Kidney glomerular epithelial cell (primary cell): ENCODE results near the gene TIMM8A.
A peak's percentile ranks its signal among the peaks of the same experiment; 100 is the strongest.

Experiments used
- DNase-seq: peaks from one replicate; lab custom pipeline; 2025; lab: John Stamatoyannopoulos, UW

The TIMM8A gene, protein sequence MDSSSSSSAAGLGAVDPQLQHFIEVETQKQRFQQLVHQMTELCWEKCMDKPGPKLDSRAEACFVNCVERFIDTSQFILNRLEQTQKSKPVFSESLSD

DNA sequence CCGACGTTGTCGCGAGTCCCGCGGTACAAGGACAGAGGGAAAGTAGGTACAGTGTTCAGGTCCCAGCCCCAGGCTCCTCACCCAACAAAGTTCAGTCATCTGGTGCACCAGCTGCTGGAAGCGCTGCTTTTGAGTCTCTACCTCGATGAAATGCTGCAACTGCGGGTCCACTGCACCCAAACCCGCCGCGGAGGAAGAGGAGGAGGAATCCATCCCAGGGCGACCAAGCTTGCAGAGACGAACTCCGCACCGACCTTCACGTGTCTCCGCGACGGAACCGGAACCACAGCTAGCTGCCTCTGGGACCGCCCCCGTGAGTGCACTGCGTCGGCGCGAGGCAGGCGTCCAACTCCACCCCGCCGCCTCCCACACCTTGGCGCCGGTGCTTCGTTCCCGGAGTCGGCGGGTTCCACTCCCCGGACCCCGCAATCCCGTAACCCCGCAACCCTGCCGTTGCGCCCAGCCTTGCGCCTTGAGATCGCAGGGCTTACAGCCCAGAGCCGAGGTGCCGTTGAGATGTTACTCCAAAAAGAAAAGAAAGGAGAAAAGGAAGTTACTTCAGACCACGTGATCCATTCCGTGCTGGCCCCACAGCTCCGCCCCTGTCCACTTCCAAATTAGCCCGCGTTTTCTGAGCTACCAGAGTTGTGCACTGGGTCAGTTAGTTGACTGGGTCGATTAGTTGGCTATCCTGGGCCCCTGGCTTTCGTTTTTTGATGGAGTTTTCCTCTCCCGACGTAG, at the start of gene TIMM8A:
Gene TIMM8A (minus strand): TSS at position 291 of the 741 bp plus-strand sequence. CDS start 78 bp downstream, at position 213.
- DNase-seq, result peak; percentile 34

- DNase-seq, result no peak
Observed at GRCh38 chrX:101397779-101398178, 49.2 kb upstream of the TIMM8A start.

DNA sequence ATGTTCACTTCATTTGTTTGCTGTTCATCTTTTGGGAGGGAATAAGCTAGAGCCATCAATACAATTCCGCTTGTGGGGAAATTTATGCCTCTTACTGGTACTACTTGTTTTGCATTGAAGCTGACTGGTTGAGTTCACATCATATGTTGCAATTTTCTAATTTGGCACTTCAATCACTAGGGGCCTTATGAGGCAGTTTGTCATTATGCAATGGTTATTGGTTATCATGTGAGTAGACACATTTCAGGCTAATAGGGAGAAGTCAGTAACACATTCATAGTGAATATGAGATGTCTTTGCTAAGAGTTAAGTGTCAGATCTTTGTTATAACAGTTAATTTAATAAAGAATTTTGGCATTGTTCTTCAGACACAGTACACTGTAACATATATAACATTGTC, 47.2 kb upstream of the TIMM8A start:
- no peak for DNase-seq

GRCh38 chrX:101394372-101394771, 45.8 kb upstream of the TIMM8A start:
- DNase-seq, result no peak

GRCh38 chrX:101393530-101394305, 45.2 kb upstream of the TIMM8A start:
- no peak for DNase-seq

DNA sequence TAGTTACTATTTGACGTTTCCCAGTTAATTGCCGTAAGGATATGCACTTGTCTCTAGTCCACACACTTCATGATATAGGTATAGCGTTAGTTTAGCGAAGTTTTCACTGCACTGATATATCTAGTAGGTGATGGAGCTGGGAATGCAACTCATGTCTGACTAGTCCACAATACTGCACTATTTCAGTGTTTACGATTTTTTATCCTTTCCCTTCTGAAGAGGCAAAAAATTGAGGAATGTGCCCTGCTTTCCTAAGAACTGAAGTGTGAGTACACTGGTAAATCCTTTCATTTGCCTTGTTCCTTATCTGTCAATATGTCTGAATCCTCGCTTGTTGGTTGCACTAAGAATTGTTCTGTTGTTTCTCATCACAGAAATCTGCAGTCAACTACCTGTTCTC, 43.3 kb upstream of the TIMM8A start:
- no peak for DNase-seq

- peak; percentile 77 for DNase-seq
Observed at GRCh38 chrX:101390664-101391525, 42.4 kb upstream of the TIMM8A start, which contains the start of gene RPL36A. Gene RPL36A, plus strand, starts transcription at chrX:101391011. Its CDS starts 33 bp downstream, at chrX:101391044.

- DNase-seq, result no peak
Observed at GRCh38 chrX:101388604-101389003, 40.1 kb upstream of the TIMM8A start.

DNA sequence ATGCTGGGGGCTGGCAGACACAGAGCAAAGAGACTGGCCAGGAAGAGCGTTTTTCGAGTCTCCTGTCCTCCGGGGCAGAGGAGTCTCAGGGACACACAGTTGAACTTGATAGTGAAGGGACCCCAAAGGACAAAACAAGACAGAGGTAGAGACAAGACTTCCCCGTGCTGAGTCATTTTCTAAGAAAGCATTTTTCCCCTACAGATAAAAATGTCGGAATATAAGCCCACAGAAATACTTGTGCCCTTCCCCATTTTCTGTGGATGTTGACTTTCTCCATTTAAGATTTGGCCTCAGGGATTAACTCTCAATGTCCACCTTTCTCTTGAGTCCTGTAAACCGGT, 38.0 kb upstream of the TIMM8A start:
- no peak for DNase-seq

DNA sequence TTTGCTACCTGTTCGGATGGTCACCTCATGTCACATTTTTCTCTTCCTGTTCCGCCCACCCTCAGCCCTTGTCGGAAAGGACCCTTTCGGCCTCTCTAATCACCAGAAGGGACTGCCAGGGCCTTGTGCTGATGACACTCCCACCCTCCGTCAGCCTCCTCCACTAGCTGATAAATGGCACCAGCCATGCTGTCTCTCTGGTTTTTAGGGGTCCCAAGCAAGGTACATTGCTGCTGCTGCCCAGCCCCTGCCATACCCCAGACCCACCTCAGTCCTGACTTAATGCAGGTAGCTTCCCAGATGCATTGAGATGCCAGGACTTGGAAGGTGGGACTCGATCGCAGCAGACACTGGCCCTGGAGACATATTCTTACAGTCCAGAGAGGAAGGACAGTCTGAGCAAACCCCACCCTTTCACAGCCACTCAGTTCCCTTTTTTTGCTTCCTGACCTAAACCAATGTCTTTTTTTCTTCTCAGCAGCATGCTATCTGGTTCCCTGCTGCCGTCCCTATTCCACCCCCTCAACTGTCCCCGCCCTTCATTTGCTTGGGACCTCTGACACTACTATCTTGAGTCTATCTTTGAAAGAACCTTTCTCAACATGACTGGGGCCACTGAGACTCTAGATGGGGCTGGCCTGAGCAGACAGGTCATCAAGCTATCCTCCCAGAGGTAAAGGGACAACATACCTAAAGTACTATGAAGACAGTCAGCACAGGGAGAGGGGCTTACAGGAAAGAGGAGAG, 37.4 kb upstream of the TIMM8A start, which contains the start of gene BTK:
Gene BTK (minus strand): TSS at position 397 of the 747 bp plus-strand sequence. CDS start 10,907 bp downstream, outside the sequence.
- no peak for DNase-seq

DNA sequence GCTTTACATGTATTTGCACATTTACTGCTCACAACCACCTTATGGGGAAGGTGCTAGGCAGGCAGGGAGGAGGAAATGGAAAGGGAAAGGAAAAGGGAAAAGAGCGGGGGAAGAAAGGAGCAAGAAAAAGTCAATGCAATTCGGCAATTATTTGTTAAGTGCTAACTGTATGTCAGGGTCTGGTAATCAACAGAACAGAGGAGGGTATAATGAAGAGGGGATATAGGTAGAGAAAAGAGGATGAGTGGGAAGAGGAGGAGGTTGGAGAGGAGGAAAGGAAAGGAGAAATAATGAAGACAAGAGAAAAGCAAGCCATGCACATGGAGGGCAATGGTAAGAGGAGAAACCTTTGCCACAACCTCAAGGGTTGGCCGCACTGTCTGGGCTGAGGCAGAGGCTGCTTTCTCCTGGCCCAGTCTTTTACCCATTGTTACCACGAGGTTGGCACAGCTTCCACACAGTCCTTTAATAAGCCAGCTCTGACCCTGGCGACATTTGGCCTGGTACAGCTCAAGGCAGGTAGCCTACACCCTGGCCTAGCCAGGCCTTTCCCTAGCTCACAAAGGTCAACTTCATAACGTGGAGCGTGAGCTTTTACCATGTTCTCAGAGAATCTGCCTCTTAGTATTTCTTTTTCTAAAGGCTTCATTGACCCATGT, 36.6 kb upstream of the TIMM8A start:
- no peak for DNase-seq

- no peak for DNase-seq
Observed at GRCh38 chrX:101383679-101384205, 35.2 kb upstream of the TIMM8A start.

DNA sequence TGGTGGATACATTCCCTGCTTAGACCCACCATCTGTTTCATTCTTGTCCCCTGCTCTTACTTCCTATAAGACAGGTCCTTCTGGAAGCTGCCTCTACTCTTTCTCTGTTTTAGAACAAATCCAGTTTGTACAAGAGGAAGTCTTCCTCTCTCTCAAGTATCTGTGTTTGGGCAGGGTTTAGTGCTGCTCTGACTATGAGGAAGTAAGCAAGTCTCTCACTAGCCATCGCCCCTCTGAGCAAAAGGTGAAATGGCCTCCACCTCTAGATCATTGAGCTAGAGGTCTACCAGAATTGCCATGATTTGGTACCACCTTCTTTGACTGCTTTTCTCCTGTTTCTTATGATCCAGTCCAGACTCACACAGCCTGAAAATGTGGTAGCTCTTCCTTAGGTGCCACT, 29.0 kb upstream of the TIMM8A start:
- no peak for DNase-seq

DNA sequence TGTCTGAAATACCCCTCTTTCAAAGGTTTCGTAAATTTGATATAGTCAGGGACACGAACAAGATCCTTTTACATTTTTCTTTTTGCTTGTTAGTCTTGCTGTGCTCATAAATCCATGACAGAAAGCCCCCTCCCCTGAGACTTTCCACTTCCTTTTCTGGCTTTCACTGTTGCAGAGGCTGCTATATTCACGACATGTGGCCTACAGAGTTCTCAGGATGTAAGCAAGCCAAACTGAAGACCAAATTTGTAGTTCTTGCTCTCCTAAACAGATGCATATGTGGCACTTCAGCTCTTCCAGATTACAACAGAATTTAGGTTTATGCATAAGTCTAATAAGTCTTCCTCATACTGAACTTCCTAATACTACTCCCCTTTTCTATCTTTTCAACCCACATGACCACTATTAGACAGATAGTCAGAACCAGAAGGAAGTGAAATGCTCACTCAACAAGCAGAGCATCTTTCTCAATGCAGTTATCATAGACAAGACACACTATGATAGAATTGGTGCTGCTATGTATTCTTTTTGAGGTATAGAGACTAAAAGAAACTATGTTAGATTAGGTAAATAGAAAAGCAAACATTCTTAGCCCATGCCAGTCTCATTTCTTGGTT, 22.5 kb upstream of the TIMM8A start:
- no peak for DNase-seq

- DNase-seq, result no peak
Observed at GRCh38 chrX:101369687-101370086, 21.1 kb upstream of the TIMM8A start.

DNA sequence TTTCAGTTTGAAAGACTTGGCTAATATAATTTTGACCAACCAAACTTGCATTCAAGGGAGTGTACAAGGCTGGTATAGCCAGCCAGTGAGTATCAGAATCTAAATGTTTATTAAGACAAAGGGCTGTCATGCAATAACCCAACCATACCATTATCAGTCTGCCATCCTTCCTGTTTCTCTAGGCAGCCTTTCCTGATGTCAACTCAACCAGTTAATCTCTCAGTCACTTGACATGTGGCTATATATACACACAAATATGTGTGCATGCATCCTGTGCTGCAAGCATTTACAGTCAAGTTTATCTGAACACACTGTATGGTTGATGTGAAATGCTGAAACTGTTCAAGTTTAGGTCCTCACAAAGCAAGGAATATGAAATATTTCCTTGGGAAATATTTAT, 20.3 kb upstream of the TIMM8A start:
- DNase-seq, result no peak

DNA sequence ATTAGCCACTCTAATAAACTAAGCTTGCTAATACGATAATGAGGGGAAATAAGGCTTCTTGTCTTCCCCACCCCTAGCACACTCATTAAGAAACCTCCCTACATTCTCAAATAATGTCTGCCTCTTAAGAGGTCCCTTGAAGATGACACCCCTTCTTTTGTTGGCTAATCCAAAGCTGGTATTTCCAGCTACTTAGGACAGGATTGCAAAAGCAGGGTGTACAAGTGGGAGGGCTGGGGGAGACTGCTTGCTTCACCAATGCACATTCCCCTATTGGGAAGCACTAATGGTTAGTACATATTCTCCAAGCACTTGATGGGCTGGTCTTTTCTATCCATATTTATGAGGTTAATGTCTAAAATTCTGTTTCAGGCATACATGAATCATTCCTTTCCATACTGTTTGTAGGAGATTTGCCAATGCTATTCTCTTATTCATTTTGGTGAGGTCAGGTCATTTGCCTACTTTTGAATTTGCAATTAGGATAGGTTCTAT, 16.8 kb upstream of the TIMM8A start:
- no peak for DNase-seq

- no peak for DNase-seq
Observed at GRCh38 chrX:101362757-101363156, 14.2 kb upstream of the TIMM8A start.

DNA sequence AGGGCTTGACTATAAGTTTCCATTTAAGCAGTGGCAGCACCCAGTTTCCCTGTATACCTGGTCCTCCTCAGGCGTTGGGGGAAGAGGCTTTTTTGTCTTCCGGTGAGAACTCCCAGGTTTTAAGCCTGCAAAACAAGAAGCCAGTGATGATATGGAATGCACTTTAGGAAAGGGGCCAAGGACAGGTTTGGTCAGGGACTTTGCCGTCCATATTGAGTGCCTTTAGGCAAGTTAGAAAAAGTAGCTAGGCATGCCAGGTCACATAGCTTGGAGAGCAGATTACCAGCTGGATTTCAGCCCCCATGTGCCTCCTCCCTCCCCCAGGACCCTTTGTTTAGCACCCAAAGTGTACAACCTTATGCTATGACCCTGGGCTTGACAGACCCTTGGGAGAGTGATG, 13.6 kb upstream of the TIMM8A start:
- no peak for DNase-seq

DNA sequence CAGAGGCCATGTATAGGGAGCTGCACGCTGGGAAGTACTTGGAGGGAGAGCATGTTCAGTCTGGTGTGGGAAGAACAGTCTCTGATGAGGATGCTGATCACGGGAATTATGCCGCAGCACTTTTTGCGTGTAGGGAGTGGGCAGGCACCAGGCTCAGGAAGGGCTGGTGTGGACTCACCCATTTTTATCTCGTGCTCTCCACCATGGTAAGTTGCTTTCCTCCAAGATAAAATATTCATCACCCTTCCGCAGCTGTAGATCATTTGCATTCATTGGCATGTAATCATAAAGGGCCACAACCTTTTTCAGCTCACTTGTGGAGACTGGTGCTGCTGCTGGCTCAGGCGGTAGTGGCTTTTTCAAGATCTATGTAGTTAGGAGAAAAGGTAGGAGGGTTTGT, 11.8 kb upstream of the TIMM8A start:
- no peak for DNase-seq
